GM06990 (cell line): Measurements from ENCODE around the gene CCL16.

Experiments
- DNase-seq: peaks from one replicate; pipeline ENCODE4 v3.0.0-alpha.2; 2011; ENCODE audit not compliant: insufficient read length; ENCODE audit errors: extremely low read depth
- H3K27me3 ChIP-seq: replicated peaks from 2 replicates; pipeline ENCODE4 v1.6.0; 2011; ENCODE audit warnings: low read length; ENCODE audit not compliant: control insufficient read depth, insufficient read depth
- H3K36me3 ChIP-seq: 2 replicates; pipeline ENCODE4 v1.5.1; 2011; ENCODE audit warnings: low read length; ENCODE audit not compliant: control insufficient read depth, insufficient read depth
- H3K4me3 ChIP-seq: replicated peaks from 2 replicates; pipeline ENCODE4 v1.5.1; 2011; ENCODE audit warnings: low read depth, mild to moderate bottlenecking, control low read depth, low read length
- TF ChIP-seq, protein P1 (sequence below): IDR thresholded peaks from 2 replicates; pipeline ENCODE4 v1.5.1; 2011; ENCODE audit warnings: low read length, control low read depth, mild to moderate bottlenecking, inconsistent platforms; ENCODE audit not compliant: insufficient read depth, poor library complexity, severe bottlenecking

CCL16 gene

DNA sequence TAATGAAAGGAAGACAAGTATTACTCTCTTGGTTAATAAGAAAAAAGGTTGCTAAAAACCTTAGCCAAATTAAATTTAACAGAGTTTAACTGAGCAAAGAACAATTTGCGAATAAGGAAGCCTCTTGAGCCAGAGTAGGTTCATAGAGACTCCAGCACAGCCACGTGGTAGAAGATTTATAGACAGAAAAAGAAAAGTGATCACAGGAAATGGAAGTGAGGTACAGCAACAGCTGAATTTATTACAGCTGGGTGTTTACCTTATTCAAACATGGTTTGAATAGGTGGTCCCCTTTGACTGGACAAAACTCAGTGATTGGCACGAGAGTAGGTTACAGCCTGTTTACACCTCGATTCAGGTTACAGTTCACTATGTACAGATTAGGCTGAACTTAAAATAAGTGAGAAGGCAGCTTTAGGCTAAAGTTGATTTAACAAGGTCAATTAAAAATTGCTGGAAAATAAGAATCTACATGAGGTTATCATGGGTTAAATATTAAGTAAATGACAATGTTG, 23.4 kb upstream of the CCL16 start:
- TF ChIP-seq, protein P1, sequence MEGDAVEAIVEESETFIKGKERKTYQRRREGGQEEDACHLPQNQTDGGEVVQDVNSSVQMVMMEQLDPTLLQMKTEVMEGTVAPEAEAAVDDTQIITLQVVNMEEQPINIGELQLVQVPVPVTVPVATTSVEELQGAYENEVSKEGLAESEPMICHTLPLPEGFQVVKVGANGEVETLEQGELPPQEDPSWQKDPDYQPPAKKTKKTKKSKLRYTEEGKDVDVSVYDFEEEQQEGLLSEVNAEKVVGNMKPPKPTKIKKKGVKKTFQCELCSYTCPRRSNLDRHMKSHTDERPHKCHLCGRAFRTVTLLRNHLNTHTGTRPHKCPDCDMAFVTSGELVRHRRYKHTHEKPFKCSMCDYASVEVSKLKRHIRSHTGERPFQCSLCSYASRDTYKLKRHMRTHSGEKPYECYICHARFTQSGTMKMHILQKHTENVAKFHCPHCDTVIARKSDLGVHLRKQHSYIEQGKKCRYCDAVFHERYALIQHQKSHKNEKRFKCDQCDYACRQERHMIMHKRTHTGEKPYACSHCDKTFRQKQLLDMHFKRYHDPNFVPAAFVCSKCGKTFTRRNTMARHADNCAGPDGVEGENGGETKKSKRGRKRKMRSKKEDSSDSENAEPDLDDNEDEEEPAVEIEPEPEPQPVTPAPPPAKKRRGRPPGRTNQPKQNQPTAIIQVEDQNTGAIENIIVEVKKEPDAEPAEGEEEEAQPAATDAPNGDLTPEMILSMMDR, result no peak
- Histone ChIP-seq H3K4me3 (no peak overlapping the region), H3K36me3 (no peaks in the 10 kb centered on the region), H3K27me3 (no peaks in the 10 kb centered on the region)
- DNase-seq, result no peak

DNA sequence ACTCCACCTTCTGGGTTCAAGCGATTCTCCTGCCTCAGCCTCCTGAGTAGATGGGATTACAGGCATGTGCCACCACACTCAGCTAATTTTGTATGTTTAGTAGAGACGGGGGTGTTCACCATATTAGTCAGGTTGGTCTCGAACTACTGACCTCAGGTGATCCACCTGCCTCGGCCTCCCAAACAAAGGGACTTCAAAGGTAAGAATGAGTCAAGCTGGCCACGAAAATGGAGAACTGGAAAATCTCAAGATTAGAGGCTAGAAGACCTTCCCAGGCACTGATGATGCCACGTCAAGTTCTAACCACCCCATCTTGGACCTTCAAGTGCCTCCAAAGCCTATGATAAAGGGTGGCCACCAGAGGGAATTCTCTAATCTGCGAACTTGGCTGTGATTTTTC, 21.3 kb upstream of the CCL16 start:
- no peak overlapping the region for H3K4me3 ChIP-seq
- peak; percentile 48 for DNase-seq
- TF ChIP-seq, protein P1, result peak; percentile 4
- H3K36me3 ChIP-seq, result no peaks in the 10 kb centered on the region
- H3K27me3 ChIP-seq, result no peaks in the 10 kb centered on the region

DNA sequence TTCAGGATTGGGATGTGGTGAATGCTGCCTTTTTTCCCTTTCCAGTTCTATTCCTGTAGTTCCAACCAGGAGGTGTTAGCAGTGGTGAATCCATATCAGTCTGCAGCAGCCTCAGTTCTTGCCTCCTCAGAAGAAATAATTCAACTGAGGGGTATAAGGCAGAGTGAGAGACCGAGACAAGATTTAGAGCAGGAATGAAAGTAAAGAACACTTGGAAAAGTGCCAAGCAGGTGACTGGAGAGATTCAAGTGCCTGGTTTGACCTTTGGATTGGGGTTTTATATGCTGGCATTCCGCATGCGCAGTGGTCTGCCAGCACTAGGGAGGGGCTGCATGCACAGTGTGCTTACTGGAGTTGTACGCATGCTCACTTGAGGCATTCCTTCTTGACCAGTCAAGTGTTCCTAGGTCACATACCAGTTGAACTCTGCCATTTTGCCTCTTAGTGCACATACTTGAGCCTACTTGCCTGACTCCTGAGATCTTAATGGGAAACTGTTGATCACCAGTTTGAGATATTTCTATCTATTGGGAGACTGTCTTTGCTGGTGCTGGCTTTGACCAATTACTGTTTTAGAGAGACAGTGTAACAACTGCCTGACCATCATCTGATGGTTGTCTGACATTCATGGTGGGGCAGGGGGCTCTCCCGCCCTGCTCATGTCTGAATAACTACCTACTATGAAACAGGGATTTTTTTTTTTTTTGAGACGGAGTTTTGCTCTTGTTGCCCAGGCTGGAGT, 20.7 kb upstream of the CCL16 start:
- TF ChIP-seq, protein P1, result no peak
- Histone ChIP-seq H3K4me3 (no peak overlapping the region), H3K27me3 (no peaks in the 10 kb centered on the region), H3K36me3 (no peaks in the 10 kb centered on the region)
- DNase-seq, result no peak

DNA sequence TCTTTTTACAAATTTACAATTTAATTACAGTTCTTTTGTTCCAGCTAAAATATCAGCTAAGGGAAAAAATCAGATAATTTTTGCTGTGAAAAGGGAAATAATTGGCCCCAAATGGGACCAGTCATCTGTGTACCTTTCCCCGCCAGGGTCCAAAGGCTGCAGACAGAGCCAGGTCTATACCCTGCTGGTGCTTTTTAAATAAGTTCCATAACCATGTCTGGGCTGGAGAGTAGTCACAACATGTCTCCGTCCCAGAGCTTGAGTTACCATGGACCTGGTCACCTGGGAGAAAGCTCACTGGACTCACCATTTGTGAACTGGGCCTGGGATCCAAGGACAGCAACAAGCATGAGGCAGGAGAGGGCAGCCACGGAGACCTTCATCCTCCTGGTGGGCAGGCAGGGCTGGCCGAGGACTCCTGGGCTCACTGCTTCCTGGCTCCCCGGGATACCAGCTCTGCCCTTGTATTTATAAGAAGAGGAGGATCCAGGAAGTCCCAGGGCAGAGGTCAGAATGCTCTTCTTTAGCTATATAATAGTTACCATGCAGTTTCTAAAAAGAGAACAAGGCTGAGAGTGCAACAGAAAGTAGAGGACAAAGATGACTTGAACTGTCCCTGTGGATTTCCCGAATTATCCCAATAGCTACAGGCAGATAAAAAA, 19.9 kb upstream of the CCL16 start, which contains the start of gene CCL15:
Gene CCL15, minus strand, starts transcription at position 444 of the 662 bp plus-strand sequence. Its CDS starts 61 bp downstream, at position 383.
- Histone ChIP-seq H3K4me3 (no peak within 1 kb of the TSS), H3K36me3 (no peaks in the 10 kb centered on the region), H3K27me3 (no peaks in the 10 kb centered on the region)
- TF ChIP-seq, protein P1, result no peak
- no peak for DNase-seq

DNA sequence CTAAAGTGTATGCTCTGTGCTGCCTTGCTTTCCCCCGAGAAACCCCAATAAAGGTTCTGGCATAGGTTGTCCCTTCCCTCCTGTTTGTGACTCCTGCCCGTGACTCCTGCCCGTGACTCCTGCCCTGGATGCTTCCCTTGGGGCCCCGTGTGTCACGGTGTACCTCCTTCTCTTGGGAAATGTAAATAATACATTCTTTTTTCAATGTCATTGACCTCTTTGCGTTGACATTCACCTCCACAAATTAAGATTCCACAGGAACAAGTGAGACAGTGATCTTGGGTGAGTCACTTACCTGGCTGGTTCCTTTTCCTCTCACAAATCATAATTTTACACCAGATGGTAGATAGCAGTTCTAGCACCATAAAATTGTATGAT, 19.4 kb upstream of the CCL16 start:
- Histone ChIP-seq H3K4me3 (no peak overlapping the region), H3K36me3 (no peaks in the 10 kb centered on the region), H3K27me3 (no peaks in the 10 kb centered on the region)
- no peak for DNase-seq
- TF ChIP-seq, protein P1, result no peak
